CD4-positive, alpha-beta T cell treated with Interleukin-15 for 1 hour (primary cell): ENCODE results near the gene CLCA2.
A peak's percentile ranks its signal among the peaks of the same experiment; 100 is the strongest.

ENCODE experiments used
- DNase-seq: peaks from one replicate; pipeline ENCODE4 v3.0.0-alpha.2; 2020

CLCA2 gene, protein sequence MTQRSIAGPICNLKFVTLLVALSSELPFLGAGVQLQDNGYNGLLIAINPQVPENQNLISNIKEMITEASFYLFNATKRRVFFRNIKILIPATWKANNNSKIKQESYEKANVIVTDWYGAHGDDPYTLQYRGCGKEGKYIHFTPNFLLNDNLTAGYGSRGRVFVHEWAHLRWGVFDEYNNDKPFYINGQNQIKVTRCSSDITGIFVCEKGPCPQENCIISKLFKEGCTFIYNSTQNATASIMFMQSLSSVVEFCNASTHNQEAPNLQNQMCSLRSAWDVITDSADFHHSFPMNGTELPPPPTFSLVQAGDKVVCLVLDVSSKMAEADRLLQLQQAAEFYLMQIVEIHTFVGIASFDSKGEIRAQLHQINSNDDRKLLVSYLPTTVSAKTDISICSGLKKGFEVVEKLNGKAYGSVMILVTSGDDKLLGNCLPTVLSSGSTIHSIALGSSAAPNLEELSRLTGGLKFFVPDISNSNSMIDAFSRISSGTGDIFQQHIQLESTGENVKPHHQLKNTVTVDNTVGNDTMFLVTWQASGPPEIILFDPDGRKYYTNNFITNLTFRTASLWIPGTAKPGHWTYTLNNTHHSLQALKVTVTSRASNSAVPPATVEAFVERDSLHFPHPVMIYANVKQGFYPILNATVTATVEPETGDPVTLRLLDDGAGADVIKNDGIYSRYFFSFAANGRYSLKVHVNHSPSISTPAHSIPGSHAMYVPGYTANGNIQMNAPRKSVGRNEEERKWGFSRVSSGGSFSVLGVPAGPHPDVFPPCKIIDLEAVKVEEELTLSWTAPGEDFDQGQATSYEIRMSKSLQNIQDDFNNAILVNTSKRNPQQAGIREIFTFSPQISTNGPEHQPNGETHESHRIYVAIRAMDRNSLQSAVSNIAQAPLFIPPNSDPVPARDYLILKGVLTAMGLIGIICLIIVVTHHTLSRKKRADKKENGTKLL

DNA sequence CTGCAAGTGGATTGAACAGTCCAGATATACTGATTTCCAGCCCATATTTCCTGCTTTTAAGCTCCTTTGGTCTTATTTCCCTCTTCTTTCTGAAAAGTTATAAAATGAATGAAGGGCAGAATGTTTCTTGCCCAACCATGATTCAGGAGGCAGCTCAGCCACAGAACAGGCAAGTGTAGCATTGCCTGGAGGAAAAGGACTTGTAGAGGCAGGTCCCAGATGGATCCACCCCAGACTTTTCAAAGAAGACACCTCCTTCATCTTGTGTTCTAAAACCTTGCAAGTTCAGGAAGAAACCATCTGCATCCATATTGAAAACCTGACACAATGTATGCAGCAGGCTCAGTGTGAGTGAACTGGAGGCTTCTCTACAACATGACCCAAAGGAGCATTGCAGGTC is at the start of gene CLCA2:
Gene CLCA2, plus strand, starts transcription at position 299 of the 400 bp plus-strand sequence. Its CDS starts 77 bp downstream, at position 376.
- no peak for DNase-seq

DNA sequence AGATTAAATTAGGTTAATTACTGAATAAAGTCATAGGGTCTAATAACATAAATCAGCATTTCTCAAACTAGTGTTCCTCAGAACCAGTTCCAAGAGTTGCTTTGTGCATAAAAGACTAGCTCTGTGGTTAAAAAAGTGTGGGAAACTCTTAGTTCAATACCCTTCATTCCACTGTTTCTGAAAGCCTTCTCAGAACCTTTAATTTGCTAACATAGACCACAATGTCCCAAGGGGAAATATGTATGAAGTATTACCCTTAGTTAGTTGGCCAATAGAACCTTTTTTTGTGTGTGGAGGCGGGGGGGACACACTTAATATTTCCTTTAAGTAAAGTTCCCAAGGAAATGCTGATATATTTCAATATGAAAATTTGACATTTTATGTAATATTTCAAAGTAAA is 48.3 kb upstream of the CLCA2 start:
- no peak for DNase-seq

DNA sequence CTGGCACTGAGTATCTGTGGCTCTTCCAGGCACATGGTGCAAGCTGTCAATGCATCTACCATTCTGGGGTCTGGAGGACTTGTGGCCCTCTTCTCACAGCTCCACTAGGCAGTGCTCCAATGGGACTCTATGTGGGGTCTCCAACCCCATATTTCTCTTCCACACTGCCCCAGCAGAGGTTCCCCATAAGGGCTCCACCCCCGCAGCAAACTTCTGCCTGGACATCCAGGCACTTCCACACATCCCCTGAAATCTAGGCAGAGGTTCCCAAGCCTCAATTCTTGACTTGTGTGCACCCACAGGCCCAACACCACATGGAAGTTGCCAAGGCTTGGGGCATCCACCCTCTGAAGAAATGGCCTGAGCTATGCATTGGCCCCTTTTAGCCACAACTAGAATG is 46.6 kb upstream of the CLCA2 start:
- no peak for DNase-seq

DNA sequence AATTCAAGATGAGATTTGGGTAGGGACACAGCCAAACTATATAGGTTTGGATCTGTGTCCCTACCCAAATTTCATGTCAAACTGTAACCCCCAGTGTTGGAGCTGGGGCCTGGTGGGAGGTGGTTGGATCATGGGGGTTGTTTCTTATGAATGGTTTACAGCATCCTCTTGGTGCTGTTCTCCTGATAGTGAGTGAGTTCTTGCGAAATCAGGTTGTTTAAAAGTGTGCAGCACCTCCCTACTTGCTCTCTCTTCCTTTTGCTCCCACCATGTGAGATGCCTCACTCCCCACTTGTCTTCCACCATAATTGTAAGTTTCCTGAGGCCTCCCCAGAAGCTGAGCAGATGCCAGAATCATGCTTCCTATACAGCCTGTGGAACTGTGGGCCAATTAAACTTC is 45.2 kb upstream of the CLCA2 start:
- DNase-seq: no peak

DNA sequence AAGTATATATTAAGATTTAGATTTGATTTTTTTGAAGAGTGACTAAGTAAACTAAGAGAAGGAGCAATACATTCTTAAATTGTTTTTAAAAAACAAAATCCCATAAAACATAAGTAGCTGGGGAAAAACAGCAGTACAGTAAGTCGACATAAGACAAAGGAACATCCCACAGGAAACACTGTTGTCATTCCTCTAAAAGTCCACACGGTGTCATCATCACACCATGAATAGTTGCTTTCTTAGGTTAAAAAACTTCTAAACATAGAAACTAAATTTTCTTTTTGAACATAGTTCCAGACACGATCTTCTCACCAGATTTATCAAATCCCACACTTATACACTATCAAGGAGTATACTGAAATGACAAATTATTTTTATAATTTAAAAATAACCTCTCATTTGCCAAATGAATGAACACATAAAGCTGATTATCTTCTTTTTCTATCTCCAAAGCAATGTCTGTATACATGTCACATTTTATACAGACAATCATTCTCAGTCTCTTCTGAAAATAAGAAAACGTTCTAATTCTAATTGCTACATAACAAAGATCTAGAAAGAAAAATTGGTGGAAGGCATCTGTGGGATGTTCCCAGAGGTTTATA is 43.6 kb upstream of the CLCA2 start:
- no peak for DNase-seq

DNA sequence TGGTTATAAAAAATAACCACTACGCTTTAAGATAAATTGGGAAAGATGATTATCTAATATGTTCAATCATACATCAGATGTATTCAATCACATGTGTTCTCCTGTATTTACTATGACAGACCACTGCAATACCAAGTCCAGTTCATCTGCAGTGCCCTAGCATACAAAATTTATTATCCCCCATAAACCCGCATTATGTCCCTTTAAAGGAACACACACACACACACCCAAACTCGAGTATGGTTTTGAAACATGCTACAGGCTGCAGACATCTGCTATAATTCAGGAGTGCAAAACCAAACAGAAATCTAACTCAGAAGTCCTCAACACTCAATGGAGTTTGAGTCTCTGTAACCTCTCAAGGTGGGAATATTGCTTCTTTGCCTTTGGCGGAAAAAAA is 42.7 kb upstream of the CLCA2 start:
- no peak for DNase-seq

DNA sequence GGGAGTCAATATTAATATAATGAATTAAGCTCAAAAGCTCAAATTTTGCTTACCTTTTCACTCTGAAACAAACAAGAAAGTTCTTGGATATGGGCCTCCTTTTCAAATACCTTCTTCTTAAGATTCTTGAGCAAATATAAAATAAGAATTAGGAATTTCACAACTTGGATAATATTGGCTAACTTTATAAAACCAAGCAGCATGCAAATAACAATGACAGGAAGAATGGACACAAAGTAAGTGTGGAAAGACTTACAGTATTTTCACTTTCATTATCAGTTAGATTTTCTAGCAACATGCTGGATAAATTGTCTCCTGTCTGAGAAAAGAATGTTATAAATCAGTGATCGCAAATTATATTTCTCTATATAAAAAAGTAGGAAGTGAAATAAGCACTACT is 41.1 kb upstream of the CLCA2 start:
- no peak for DNase-seq

DNA sequence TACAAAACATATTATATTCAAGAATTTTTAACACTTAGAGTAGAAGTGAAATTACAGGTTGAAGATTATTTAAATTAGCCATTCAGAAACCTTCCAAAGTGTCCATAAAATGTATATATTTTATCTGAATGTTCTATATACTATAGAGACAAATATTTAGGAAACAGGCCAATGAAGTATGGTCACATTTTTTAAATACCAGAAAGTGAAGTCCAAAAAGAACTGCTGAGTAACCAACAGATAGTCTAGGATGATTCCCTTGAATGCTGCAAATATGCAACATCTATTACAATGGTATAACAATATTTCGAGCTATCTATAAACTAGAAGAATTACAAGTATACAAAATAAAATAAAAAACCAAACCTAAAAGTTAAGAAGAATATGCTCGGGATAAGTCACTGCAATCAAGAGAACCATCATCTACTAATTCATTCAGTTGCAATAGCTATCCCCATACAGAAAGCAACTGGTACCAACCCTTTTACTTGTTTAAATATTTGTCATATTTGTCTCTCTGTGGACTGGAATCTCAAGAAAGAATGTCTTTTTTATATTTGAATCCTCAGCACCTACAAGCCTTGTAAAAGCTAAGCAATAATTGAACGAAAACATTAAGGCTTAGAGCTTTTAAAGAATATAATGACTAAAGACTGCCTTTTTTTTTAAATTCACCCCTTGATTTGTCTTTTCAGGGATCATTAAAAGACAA is 35.9 kb upstream of the CLCA2 start:
- DNase-seq: no peak

DNA sequence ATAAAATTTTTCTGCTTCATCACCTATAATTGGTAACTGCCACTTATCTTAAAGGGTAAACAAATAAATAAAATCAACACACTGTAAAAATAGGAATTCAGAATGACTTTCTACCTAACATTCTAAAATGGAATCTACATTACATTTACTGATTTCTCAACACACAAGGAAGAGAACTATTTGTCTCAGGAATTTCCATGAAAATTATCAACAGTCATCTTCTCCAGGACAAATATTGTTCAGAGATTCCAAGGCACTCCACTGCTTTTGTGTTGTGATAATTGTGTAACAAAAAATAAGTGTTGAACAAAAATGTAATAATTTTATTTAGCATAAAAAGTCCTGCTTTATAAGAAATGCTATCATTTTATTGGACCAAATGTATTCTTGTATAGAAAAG is 35.2 kb upstream of the CLCA2 start:
- DNase-seq: no peak

DNA sequence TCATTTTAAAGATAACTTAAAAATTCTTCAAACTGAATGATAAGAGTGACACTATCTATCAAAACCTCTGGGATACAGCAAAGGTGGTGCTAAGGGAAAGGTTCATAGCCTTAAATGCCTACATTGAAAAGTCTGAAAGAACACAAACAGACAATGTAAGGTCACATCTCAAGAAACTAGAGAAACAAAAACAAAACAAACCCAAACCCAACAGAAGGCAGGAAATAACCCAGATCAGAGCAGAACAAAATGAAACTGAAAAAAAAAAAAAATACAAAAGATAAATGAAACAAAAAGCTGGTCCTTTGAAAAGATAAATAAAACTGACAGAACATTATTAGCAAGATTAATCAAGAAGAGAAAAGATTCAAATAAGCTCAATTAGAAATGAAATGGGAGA is 34.7 kb upstream of the CLCA2 start:
- DNase-seq: no peak

DNA sequence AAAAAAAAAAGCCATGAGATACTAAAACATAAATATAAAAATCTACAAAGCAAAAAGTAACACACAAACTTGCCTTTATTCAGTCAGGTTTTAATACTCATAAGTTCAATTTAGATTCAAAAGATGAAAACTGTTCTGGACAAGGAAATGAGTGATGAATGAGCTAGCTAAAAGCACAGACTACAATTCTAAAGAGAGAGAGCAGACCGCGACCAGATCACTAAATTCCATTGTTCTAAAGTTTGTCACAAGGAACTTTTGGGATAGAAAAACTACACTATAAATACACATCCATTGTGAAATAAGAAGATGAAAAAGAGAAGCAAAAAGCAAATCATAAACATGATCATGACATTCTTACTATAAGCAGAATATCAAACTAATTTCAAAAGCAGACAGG is 29.6 kb upstream of the CLCA2 start:
- DNase-seq: no peak

DNA sequence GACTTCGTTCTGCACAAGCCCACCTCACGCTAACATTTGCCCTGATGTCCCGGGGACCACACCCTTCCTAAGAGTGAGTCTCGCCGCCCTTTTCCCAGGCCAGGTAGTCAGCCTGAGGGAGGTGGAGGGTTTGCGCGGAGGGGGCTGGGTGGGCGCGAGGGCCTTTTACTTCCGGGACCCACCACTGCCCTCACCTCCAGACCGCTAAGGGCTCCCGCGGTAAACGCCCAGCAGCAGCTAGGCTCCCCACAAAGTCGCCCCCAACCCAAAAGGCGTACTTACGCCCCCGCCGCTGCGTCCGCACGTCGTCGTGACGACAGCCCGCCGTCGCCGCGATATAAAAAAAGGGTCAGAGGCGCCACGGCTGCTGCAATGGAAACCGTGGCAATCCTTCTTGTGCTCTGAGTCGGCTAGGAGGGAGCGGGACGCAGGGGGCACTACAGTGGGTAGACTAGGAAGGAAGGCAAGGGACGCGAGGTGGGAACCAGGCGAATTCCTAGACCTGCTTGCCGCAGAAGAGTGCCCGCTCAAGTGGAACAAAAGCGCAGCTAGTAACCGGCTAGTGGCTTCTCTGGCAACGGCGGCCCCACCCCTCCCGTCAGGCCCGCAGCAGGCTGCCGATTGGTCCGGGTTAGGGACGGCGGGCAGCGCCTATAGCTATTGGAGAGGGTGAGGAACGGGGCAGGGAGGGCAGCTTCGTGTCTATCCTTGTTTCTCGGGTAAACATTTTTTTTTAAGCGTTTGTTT is 28.0 kb upstream of the CLCA2 start, which contains the start of gene ODF2L:
Gene ODF2L, minus strand, starts transcription at position 573 of the 747 bp plus-strand sequence. CDS start 9,296 bp downstream, outside the sequence.
- DNase-seq: peak; percentile 88

DNA sequence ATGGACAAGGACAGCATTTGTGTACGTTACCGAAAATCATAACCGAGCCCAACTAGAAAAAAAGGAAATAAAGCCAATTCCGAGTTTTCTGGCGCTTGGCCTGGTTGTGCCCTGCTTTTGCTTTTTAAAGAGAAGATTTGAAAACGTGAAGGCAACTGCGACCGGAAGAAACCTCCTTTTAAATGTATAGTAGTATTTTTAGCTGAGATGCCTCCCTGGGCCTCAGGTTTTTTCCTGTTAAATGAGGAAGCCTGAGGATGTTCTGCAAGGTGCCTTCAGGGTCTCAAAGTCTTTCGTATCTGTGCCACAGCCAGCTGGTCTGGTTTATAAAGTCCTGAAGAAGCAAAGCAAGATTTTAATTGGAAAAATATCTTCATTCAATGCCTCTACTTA is 27.5 kb upstream of the CLCA2 start:
- no peak for DNase-seq

DNA sequence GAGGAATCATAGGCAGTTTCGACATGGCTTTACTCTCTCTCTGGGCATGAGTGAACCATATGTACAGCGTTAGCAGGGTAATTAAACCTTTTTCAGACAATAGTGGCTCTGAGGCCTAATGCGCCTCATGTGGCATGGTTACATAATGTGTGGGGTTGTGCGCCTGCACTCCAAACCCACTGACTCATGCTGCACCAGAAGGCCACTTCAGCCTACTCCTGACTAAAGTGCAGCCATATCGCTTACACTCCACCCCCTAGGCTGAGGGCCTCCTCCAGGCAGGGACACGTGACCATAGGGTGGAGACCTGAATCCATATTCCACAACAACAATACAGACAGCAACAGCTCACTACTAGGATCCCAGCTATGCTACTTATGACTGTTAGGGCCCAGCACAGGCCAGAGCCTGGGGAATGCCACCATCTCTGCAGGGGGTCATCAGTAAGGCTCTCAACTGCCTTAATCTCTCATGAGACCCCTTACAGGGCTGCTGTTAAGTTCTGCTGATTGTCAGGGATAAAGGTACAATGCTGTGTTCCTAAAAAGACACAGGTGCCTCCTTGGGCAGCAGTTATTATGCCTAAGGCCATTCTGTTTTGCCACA is 14.5 kb upstream of the CLCA2 start:
- DNase-seq: no peak

DNA sequence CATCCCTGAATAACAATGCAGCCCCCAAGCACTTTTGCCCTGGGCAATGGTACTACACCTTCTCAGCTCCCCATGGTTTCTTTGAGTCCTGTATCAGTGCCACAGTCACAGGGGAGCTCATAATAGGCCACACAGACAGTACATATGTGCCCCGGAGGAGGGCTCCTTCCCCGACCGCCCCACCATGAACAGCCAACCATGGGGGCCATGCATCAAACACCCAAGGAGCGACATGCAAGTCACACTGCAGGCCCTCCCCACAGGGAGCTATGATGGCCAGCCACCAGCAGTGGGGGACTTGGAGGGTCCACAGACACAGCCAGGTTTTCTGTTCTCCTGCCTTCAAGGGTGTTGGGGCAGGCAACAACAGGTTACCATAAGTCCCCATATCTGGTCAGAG is 13.1 kb upstream of the CLCA2 start:
- DNase-seq: no peak

DNA sequence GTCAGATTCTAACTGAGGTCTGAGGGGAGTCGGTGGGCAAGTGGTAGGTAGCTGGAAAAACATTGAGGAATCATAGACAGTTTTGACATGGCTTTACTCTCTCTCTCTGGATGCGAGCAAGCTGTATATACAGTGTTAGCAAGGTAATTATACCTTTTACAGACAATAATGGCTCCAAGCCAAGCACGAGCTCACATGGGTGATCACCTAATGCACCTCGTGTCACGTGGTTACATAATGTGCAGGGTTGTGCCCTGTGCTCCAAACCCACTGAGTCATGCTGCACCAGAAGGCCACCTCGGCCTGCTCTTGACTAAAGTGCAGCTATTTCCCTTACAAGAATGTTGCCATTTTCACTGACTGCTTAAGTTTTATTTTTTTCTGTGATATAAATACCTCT is 7.6 kb upstream of the CLCA2 start:
- no peak for DNase-seq

DNA sequence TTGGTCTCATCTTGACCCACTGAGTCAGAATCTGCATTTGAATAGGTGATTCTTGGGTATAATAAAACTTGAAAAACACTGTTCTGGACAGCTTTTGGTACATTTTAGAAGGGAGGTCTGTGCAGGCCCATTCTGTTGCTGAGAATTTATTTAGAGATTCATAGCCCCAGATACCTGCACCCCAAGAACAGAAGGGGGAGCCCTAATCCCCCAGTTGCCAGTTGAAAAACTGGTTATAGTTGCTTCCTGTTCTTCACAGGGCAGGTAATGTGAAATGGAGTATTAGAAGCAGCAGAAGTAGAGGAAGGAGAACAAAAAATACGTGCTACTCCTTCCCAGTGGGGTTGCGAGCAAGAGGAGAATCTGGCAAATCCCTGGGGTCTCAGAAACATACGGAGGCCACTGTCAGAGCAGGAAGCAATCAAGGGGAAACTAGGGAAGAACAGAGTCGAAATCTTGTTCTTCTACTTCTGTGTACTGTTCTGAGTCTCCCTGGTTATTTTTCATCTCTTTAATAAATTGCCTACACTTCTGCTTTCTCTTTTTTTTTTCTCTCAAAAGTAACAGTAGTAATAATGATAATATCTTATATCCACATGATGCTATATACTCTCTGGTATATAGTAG is 4.6 kb upstream of the CLCA2 start:
- peak; percentile 46 for DNase-seq

DNA sequence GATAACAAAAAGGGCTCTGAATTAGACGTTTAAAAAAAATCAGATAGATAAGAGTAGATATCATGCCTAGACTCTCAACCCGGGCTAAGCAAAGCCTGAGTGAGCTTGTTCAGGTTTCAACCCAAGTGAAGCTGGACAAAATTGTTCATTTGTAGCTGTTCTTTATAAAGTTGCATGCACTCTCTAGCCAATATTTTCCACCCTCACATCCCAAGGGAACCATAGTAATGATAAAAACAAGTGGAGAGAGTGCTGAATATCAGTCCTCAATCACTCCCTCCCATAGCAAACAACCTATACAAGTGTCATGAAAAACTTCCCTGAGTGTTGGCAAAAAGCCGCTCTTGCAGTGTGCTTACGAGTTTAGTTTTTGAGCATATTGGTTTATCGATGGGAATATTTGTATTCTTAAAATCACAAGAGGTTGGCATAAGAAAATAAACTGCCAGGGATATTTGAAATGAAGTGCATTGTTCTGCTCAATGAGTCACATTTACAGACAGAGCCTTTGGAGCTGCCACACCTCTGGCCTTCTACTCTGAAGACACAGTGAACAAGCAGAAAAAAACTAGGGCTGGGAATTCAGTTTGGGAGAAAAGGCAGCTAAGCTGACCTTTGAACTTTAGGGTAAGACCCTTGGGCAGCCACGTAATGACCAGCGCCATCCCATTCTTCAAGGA is 2.2 kb upstream of the CLCA2 start:
- no peak for DNase-seq

DNA sequence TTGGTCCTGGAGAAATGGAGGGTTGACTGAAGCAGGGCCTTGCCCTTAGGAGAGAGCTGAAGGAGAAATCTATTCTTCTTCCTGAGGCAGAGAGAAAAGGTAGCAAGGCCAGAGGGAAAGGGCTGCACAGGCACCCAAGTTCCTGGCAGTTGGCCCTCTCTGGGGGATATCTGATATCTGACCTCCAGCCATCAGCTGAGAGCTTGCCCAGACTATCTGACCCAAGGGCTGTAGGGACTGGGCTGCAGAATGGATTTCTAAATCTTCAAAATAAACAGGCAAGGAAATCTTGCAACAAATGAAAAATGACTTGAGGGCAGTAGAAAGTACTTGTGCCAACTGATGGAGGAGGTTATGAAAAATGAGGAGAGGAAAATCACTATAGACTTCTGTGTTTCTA is 498 bp upstream of the CLCA2 start:
- no peak for DNase-seq

DNA sequence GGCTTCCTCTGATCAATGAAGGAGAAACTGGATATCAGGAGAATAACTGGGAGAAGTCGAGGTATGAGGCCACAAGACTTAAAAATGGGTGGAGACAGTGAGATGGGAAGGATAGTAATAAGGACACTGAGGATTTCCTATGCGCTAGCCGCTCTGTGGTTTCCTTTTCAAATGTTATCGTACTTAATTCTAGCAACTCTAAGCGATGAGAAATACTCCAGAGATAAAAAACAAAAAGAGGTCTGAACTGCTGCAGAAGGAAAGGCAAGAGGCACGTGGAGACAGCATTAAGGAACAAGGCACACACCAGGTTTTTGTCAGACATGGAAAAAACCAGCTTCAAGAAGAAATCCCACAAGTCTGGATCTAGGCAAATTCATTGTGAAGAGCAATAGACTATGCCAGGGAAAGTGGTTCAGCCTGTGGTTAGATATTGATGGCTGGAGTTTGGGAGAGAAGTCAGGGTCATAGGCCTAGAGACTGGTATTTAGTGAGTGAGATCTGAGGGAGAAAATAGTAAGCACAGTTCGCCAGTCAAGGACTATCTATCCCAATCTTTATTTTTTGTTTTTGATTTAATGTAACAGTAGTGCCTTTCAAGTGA is 5.3 kb downstream of the CLCA2 start:
- no peak for DNase-seq
